Measurements from ENCODE around the gene TP53. TPM values are rescaled to one million over a fixed set of nuclear protein-coding genes. Genes with fewer than 3 reads are reported as not detected.

The TP53 gene
- total and polyA plus RNA-seq, 2 of the 4 experiments (the other 2 are of a cell fraction), result 31.2 to 48.5 TPM

DNA sequence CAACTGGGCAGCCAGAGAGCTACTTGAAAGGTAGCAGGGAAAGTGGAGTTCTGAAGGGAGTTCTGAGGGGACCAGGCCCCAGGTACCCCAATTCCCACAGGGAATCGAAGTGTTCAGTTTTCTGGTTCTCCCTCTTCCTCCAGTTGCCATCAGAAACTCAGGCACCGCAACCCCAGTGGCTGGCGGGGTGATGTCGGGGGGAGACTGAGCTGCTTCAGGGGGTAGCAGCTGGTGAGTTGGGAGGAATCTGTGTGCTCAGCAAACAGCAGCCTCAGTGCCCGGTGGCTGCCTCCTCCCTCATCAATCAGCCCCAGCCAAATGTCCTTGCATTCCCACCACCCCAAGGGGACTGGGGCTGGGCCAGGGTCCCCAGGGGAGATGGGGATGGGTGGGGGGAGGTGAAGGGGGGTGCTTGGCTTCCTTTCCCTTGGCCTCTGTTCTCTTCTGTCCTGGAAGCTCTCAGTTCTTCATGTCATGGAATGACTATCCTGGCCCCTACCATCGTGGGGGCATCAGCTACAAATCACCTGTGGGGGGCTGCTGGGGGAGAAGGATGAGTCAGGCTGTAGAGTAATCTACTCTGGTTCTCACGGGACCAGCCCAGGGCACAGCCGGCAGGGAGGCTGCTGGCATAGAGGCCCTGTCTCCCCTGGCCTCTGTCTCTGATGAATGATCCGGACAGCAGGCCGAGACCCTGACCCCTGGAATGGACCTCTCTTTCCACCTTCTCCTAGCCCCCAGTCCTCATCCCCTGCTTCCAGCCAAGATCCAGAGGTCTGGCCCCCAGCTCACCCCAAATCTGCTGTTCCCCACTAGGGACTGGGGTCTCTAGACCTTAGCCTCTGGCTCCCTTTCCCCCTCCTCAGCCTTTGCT is 27.7 kb upstream of the TP53 start:
- Histone ChIP-seq H3K9me1 (ENCODE audit: insufficient read depth, low read length) (0 out of 2 replicates have a peak, but pooled peaks cover 4% of the 10 kb centered on the region), H3K56ac (ENCODE audit: extremely low read depth, insufficient read depth, low read length) (no peak overlapping the region), H3K18ac (ENCODE audit: low read depth, low read length) (no peak overlapping the region), H3K4me2 (ENCODE audit: low read depth, low read length) (no peak overlapping the region), H3K14ac (replicated peaks; ENCODE audit: low read depth, low read length) (no peak overlapping the region), H2AK5ac (ENCODE audit: low read depth, low read length) (no peak overlapping the region), H4K91ac (ENCODE audit: insufficient read depth, low read depth, low read length) (no peak overlapping the region), H2BK15ac (ENCODE audit: low read depth, low read length) (no peak overlapping the region), H3K23ac (ENCODE audit: low read depth, low read length) (no peak overlapping the region), H3K27me3 (ENCODE audit: control insufficient read depth, insufficient read depth, low read length) (peaks cover 68% of the 10 kb centered on the region), H2AFZ (replicated peaks; ENCODE audit: low read length, poor library complexity) (no peak overlapping the region), H4K8ac (ENCODE audit: low read depth in 2 of 2, low read length in 2 of 2) (no peak overlapping the region), H2BK5ac (ENCODE audit: low read depth, low read length, poor library complexity, severe bottlenecking) (no peak overlapping the region), H3K27ac (ENCODE audit: insufficient read depth, low read length) (no peak overlapping the region), H3K4me3 (ENCODE audit: insufficient read depth, low read depth, low read length) (no peak overlapping the region), H3K36me3 (ENCODE audit: control insufficient read depth, insufficient read depth, low read length) (no peaks in the 10 kb centered on the region), H3K79me1 (ENCODE audit: low read depth in 1 of 2, low read length in 2 of 2) (no peaks in the 10 kb centered on the region), H2BK120ac (ENCODE audit: low read depth, low read length) (no peak overlapping the region), H3K4me1 (ENCODE audit: control insufficient read depth, insufficient read depth, low read length) (peaks cover 5% of the 10 kb centered on the region; the same call in 1 of the 2 replicates), H2BK20ac (ENCODE audit: low read depth, low read length) (no peak overlapping the region), H3K9ac (ENCODE audit: low read depth, low read length) (no peak overlapping the region), H3K4ac (ENCODE audit: low read depth, low read length) (no peak overlapping the region), H3K9me3 (ENCODE audit: control insufficient read depth, insufficient read depth, low read length) (no peaks in the 10 kb centered on the region), H4K5ac (ENCODE audit: low read depth, low read length) (no peak overlapping the region), H2AK9ac (replicated peaks; ENCODE audit: low read depth, low read length, poor library complexity) (no peak overlapping the region), H4K20me1 (ENCODE audit: insufficient read depth, low read length) (no peaks in the 10 kb centered on the region; the same call in 1 of the 2 replicates)
- 60% methylated on average over 2 of the region's 10 CpGs; no CpG with 5 or more reads in 1 of the 2 experiments for WGBS, 2 experiments (ENCODE audit: extremely low coverage in 2 of 2, insufficient read length in 1 of 2)
- CTCF ChIA-PET, result no interaction called here
- DNase-seq, result no peak
- TF ChIP-seq MAFK (IDR thresholded peaks at IDR 0.05; ENCODE audit: low read depth, low read length) (no peak), RCOR1 (IDR thresholded peaks at IDR 0.05; ENCODE audit: insufficient replicate concordance, low read length) (no peak), NFE2L2 (IDR thresholded peaks at IDR 0.05; ENCODE audit: low read depth, low read length) (no peak), MAZ (IDR thresholded peaks at IDR 0.05; ENCODE audit: borderline replicate concordance, low read depth, low read length) (no peak)
- POLR2A ChIA-PET (ENCODE audit: unreplicated experiment), result no interaction called here
- intact Hi-C loops (cut with micrococcal nuclease) (no loop called here), dilution Hi-C loops (cut with HindIII; ENCODE audit: low sequenced_read_pairs, unreplicated experiment) (no loop called here), in situ Hi-C loops (cut with MboI; ENCODE audit: low sequenced_read_pairs) (no loop called here)
- BruUV-seq (replicated peaks), result no TSS peak
- ATAC-seq (ENCODE audit: low read depth), result no peak
